Endothelial cell of umbilical vein (primary cell): ENCODE data around the gene CIAPIN1. TPM values are rescaled to one million over a fixed set of nuclear protein-coding genes. Genes with fewer than 3 reads are reported as not detected.

ENCODE experiments used
- BruUV-seq: library from RNA; stranded (reverse); fragments of 400-500 nt; replicated peaks from 2 replicates; lab custom pipeline; 2021; lab: Mats Ljungman, UMichigan
- CTCF ChIA-PET: fragments of 300-600, 350-600 bp; sonication (Branson Sonifier 250); formaldehyde crosslinking; loops from one replicate; lab custom pipeline; 2021; ENCODE audit warnings: antibody characterized with exemption, inconsistent platforms; lab: Charles Lee
- POLR2A ChIA-PET: fragments of 300-600, 350-600 bp; sonication (Branson Sonifier 250); formaldehyde crosslinking; loops from one replicate; lab custom pipeline; 2021; ENCODE audit warnings: antibody characterized with exemption, inconsistent platforms; lab: Charles Lee
- DNase-seq: peaks from one replicate; pipeline ENCODE4 v3.0.0-alpha.2; 2011; ENCODE audit warnings: low read depth, low spot score
- FAIRE-seq: peaks from 2 replicates; lab custom pipeline; 2011; peaks lifted over from hg19 to GRCh38; lab: Jason Lieb, UNC
- H2AFZ ChIP-seq: 2 replicates; pipeline ENCODE4 v1.6.0; 2012; ENCODE audit warnings: low read depth, low read length, control low read depth, inconsistent platforms
- H3K27ac ChIP-seq: 2 replicates; pipeline ENCODE4 v1.5.1; 2011; ENCODE audit warnings: low read depth, mild to moderate bottlenecking, control low read depth, low read length, moderate library complexity; ENCODE audit not compliant: insufficient read depth
- H3K27me3 ChIP-seq, 2 experiments: 2 replicates each; pipeline versions ENCODE4 v1.6.0 to v1.6.1; 2011; ENCODE audit warnings: low read length in 2 of 2, mixed read lengths in 1 of 2; ENCODE audit not compliant: control insufficient read depth in 2 of 2, insufficient read depth in 2 of 2
- H3K36me3 ChIP-seq, 2 experiments: 2 replicates in 1 of 2; 3 replicates in 1 of 2; pipeline ENCODE4 v1.5.1; 2011; ENCODE audit warnings: low read length in 2 of 2, mild to moderate bottlenecking in 1 of 2, moderate library complexity in 1 of 2; ENCODE audit not compliant: control insufficient read depth in 2 of 2, insufficient read depth in 2 of 2; ENCODE audit errors: extremely low read depth in 1 of 2
- H3K4me1 ChIP-seq: 3 replicates; pipeline ENCODE4 v1.5.1; 2011; ENCODE audit warnings: mild to moderate bottlenecking, low read length; ENCODE audit not compliant: control insufficient read depth, insufficient read depth; ENCODE audit errors: extremely low read depth
- H3K4me2 ChIP-seq: 2 replicates; pipeline ENCODE4 v1.6.1; 2011; ENCODE audit warnings: low read length, control low read depth, mixed read lengths; ENCODE audit not compliant: insufficient read depth
- H3K4me3 ChIP-seq, 3 experiments: fragments of 200-600 bp in 1 of 3; sonication (generic), shearing (Covaris generic) in 1 of 3; replicated peaks in 1 of 3; 2 replicates each; pipeline ENCODE4 v1.5.1; 2011 to 2016; ENCODE audit warnings: control low read depth in 3 of 3, low read length in 3 of 3, mild to moderate bottlenecking in 2 of 3, inconsistent platforms in 1 of 3, low read depth in 1 of 3, moderate library complexity in 1 of 3; ENCODE audit not compliant: insufficient read depth in 1 of 3
- H3K79me2 ChIP-seq: 2 replicates; pipeline ENCODE4 v1.6.0; 2012; ENCODE audit warnings: low read length, inconsistent platforms; ENCODE audit not compliant: control insufficient read depth, insufficient read depth
- H3K9ac ChIP-seq: replicated peaks from 2 replicates; pipeline ENCODE3; 2011; ENCODE audit warnings: low read length, control low read depth; ENCODE audit not compliant: insufficient read depth; ENCODE audit errors: extremely low read depth
- H3K9me1 ChIP-seq: replicated peaks from 3 replicates; pipeline ENCODE4 v1.6.0; 2011; ENCODE audit warnings: mild to moderate bottlenecking, low read length; ENCODE audit not compliant: control insufficient read depth, insufficient read depth; ENCODE audit errors: extremely low read depth
- H3K9me3 ChIP-seq: replicated peaks from 2 replicates; pipeline ENCODE4 v1.5.1; 2012; ENCODE audit warnings: low read length, inconsistent platforms; ENCODE audit not compliant: control insufficient read depth, insufficient read depth
- H4K20me1 ChIP-seq: replicated peaks from 2 replicates; pipeline ENCODE3; 2011; ENCODE audit warnings: mild to moderate bottlenecking, low read length; ENCODE audit not compliant: control insufficient read depth, insufficient read depth; ENCODE audit errors: extremely low read depth
- EZH2 ChIP-seq: IDR thresholded peaks from 2 replicates; pipeline ENCODE4 v1.6.1; 2012; ENCODE audit warnings: borderline replicate concordance, low read depth, mild to moderate bottlenecking, moderate library complexity, low read length, inconsistent platforms; ENCODE audit not compliant: severe bottlenecking
- FOS ChIP-seq: IDR thresholded peaks from 2 replicates; pipeline ENCODE4 v1.6.1; 2011; ENCODE audit warnings: mild to moderate bottlenecking, low read length, moderate library complexity, borderline replicate concordance; ENCODE audit not compliant: insufficient read depth
- GATA2 ChIP-seq: IDR thresholded peaks from 2 replicates; pipeline ENCODE4 v1.7.0; 2011; ENCODE audit warnings: low read depth, mild to moderate bottlenecking, moderate library complexity, mixed read lengths, low read length; ENCODE audit not compliant: insufficient read length, insufficient read depth
- JUN ChIP-seq: IDR thresholded peaks from 2 replicates; pipeline ENCODE4 v1.6.1; 2011; ENCODE audit warnings: borderline replicate concordance, low read depth; ENCODE audit not compliant: insufficient read length, insufficient read depth
- MAX ChIP-seq: IDR thresholded peaks from 2 replicates; pipeline ENCODE4 v1.6.1; 2011; ENCODE audit not compliant: insufficient read depth, insufficient read length
- MYC ChIP-seq: IDR thresholded peaks from one replicate; pipeline ENCODE4 v1.6.1; 2011; ENCODE audit warnings: mild to moderate bottlenecking, low read depth, low read length
- POLR2A ChIP-seq: IDR thresholded peaks from 2 replicates; pipeline ENCODE4 v1.6.1; 2012; ENCODE audit warnings: low read depth, mild to moderate bottlenecking, control low read depth, low read length
- POLR2AphosphoS5 ChIP-seq: IDR thresholded peaks from 2 replicates; pipeline ENCODE4 v1.6.1; 2012; ENCODE audit warnings: low read depth, mild to moderate bottlenecking, control low read depth, low read length, moderate library complexity; ENCODE audit not compliant: insufficient read depth
- dilution Hi-C: fragments of 300-500 bp; cut with MboI; formaldehyde crosslinking; loops from one replicate; pipeline ENCODE4 v1.15.0; 2019; ENCODE audit warnings: low sequenced_read_pairs; ENCODE audit not compliant: extremely low pct_ligation_motif_present
- intact Hi-C: fragments of 100-400 bp; cut with micrococcal nuclease; formaldehyde crosslinking; loops from one replicate; pipeline ENCODE4 v1.10.0; 2022
- polyA plus RNA-seq, 4 experiments: library from polyadenylated mRNA; depleted of rRNA in 3 of 4; stranded (reverse) in 3 of 4; unstranded in 1 of 4; fragments of >200 nt; gene quantifications; 2 replicates each; pipeline versions ENCODE4 v1.2.1 to v1.2.3, GENCODE V29; 2011 to 2012; ENCODE audit warnings: missing spikeins in 1 of 4
- total RNA-seq: library from RNA; stranded (reverse); gene quantifications from 2 replicates; pipeline ENCODE4 v1.2.3, GENCODE V29; 2021

The CIAPIN1 gene
- total and polyA plus RNA-seq, 2 donors (not counting 3 experiments of a cell fraction or from before 2014, with no cell fraction given) = 74.6 to 77.9 TPM

- dilution Hi-C loops = loop anchor here (25.0 kb wide), 1 partner anchor 111 kb away; no protein-coding TSS in a partner anchor
- FAIRE-seq (no peak), DNase-seq (no peak)
- Histone ChIP-seq H3K9me3 (no peaks in the 10 kb centered on the region), H3K4me2 (no peak overlapping the region), H3K9ac (no peak overlapping the region), H3K4me1 (no peaks in the 10 kb centered on the region), H3K9me1 (no peaks in the 10 kb centered on the region), H3K36me3 (peaks cover 2 to 4% of the 10 kb centered on the region in 2 experiments), H4K20me1 (no peaks in the 10 kb centered on the region), H2AFZ (no peak overlapping the region), H3K27ac (no peak overlapping the region), H3K4me3 (no peak overlapping the region), H3K27me3 (no peaks in the 10 kb centered on the region), H3K79me2 (no peaks in the 10 kb centered on the region)
- intact Hi-C loops = no loop called here
- CTCF ChIA-PET = interaction anchor here (1.0 to 16.2 kb wide), 8 partner anchors 11 to 555 kb away, joined by 3 to 507 read pairs (median 5); no protein-coding TSS in a partner anchor
- POLR2A ChIA-PET = no interaction called here
- no peak for TF ChIP-seq FOS
- TF ChIP-seq JUN = no peak
- no peak for TF ChIP-seq POLR2A
- no peak for TF ChIP-seq MYC
- TF ChIP-seq EZH2 = no peak
- no peak for TF ChIP-seq GATA2
- no peak for TF ChIP-seq MAX
- TF ChIP-seq POLR2AphosphoS5 = no peak
- no TSS peak for BruUV-seq
Observed at GRCh38 chr16:57423152-57423551, 24.0 kb downstream of the CIAPIN1 start.
